Measurements from ENCODE around the gene RIMKLB. TPM values are rescaled to one million over a fixed set of nuclear protein-coding genes. Genes with fewer than 3 reads are reported as not detected.

RIMKLB gene
- polyA plus RNA-seq, 3 donors = 1.0 to 6.6 (median 1.2) TPM

GRCh38 chr12:8698879-8699278 lies 1.1 kb downstream of the RIMKLB start:
- H4K20me1 ChIP-seq (ENCODE audit: insufficient read depth, low read length) = no peaks in the 10 kb centered on the region
- peaks cover 3 to 6% of the 10 kb centered on the region in 2 donors for H3K27me3 ChIP-seq (ENCODE audit: control insufficient read depth in 2 of 2, insufficient read depth in 2 of 2, low read length in 2 of 2)
- no peaks in the 10 kb centered on the region for H3K36me3 ChIP-seq (replicated peaks in 1 of 2; ENCODE audit: control insufficient read depth in 1 of 2, insufficient read depth in 2 of 2, low read length in 2 of 2)
- DNase-seq = no peak
- H3K9me3 Mint-ChIP-seq = peaks cover 0 to 6% (median 0%) of the 10 kb centered on the region in 7 donors
- peaks cover 6% of the 10 kb centered on the region for H3K79me2 ChIP-seq (ENCODE audit: insufficient read depth, low read length)
- peak overlapping the region; percentile 94 to 96 for H3K4me3 Mint-ChIP-seq
- peak overlapping the region; percentile 91 for H2AFZ ChIP-seq (ENCODE audit: insufficient read depth, low read depth, low read length, poor library complexity, severe bottlenecking)
- no peak for TF ChIP-seq CTCF (IDR thresholded peaks at IDR 0.05)
- WGBS (ENCODE audit: insufficient coverage) = no CpG with 5 or more reads among the region's 2 CpGs
- peak overlapping the region; percentile 92 for H3K4me2 ChIP-seq (replicated peaks; ENCODE audit: extremely low read depth, low read length, poor library complexity, severe bottlenecking)
- H3K27ac Mint-ChIP-seq = no peak overlapping the region
- peaks cover 8 to 36% (median 21%) of the 10 kb centered on the region in 3 donors for H3K27me3 Mint-ChIP-seq (ENCODE audit: low read depth in 3 of 3)
- peaks cover 0 to 8% of the 10 kb centered on the region in 2 donors for H3K36me3 Mint-ChIP-seq
- peak overlapping the region; percentile 50 to 86 (median 75) for H3K4me3 ChIP-seq (replicated peaks in 1 of 3; ENCODE audit: low read depth in 2 of 3, low read length in 3 of 3)
- intact Hi-C loops (cut with micrococcal nuclease) = no loop called here
- peaks cover 17 to 20% of the 10 kb centered on the region in 2 donors for H3K4me1 ChIP-seq (ENCODE audit: control insufficient read depth in 1 of 2, insufficient read depth in 2 of 2, low read length in 2 of 2)
- H3K27ac ChIP-seq (ENCODE audit: low read depth in 1 of 2, low read length in 2 of 2) = peak overlapping the region in 1 of 2 donors; percentile 79
- H3K4me1 Mint-ChIP-seq = peaks cover 27% of the 10 kb centered on the region
- peak overlapping the region; percentile 86 for H3K9ac ChIP-seq (ENCODE audit: insufficient read depth, low read length, poor library complexity, severe bottlenecking)
- no peaks in the 10 kb centered on the region for H3K9me3 ChIP-seq (replicated peaks in 1 of 2; ENCODE audit: control insufficient read depth in 1 of 2, insufficient read depth in 1 of 2, low read length in 2 of 2)

GRCh38 chr12:8699714-8700113 lies 1.9 kb downstream of the RIMKLB start:
- DNase-seq = peak in 1 of 3 donors; percentile 16
- no peak overlapping the region for H3K4me3 ChIP-seq (replicated peaks in 1 of 3; ENCODE audit: low read depth in 2 of 3, low read length in 3 of 3)
- H3K27ac ChIP-seq (ENCODE audit: low read depth in 1 of 2, low read length in 2 of 2) = no peak overlapping the region
- intact Hi-C loops (cut with micrococcal nuclease) = no loop called here
- no peaks in the 10 kb centered on the region for H4K20me1 ChIP-seq (ENCODE audit: insufficient read depth, low read length)
- H2AFZ ChIP-seq (ENCODE audit: insufficient read depth, low read depth, low read length, poor library complexity, severe bottlenecking) = peak overlapping the region; percentile 27
- peaks cover 27% of the 10 kb centered on the region for H3K4me1 Mint-ChIP-seq
- peaks cover 0 to 6% (median 0%) of the 10 kb centered on the region in 7 donors for H3K9me3 Mint-ChIP-seq
- WGBS (ENCODE audit: insufficient coverage) = no CpG with 5 or more reads among the region's 4 CpGs
- TF ChIP-seq CTCF (IDR thresholded peaks at IDR 0.05) = no peak
- H3K79me2 ChIP-seq (ENCODE audit: insufficient read depth, low read length) = peaks cover 6% of the 10 kb centered on the region
- H3K9me3 ChIP-seq (replicated peaks in 1 of 2; ENCODE audit: control insufficient read depth in 1 of 2, insufficient read depth in 1 of 2, low read length in 2 of 2) = no peaks in the 10 kb centered on the region
- peak overlapping the region; percentile 14 for H3K4me2 ChIP-seq (replicated peaks; ENCODE audit: extremely low read depth, low read length, poor library complexity, severe bottlenecking)
- H3K27me3 ChIP-seq (ENCODE audit: control insufficient read depth in 2 of 2, insufficient read depth in 2 of 2, low read length in 2 of 2) = peaks cover 3 to 6% of the 10 kb centered on the region in 2 donors
- no peaks in the 10 kb centered on the region for H3K36me3 ChIP-seq (replicated peaks in 1 of 2; ENCODE audit: control insufficient read depth in 1 of 2, insufficient read depth in 2 of 2, low read length in 2 of 2)
- peaks cover 8 to 34% (median 17%) of the 10 kb centered on the region in 3 donors for H3K27me3 Mint-ChIP-seq (ENCODE audit: low read depth in 3 of 3)
- peak overlapping the region; percentile 38 to 56 for H3K4me3 Mint-ChIP-seq
- H3K27ac Mint-ChIP-seq = peak overlapping the region in 3 of 7 donors; percentile 21 to 75 (median 75)
- H3K9ac ChIP-seq (ENCODE audit: insufficient read depth, low read length, poor library complexity, severe bottlenecking) = no peak overlapping the region
- H3K36me3 Mint-ChIP-seq = peaks cover 0 to 8% of the 10 kb centered on the region in 2 donors
- H3K4me1 ChIP-seq (ENCODE audit: control insufficient read depth in 1 of 2, insufficient read depth in 2 of 2, low read length in 2 of 2) = peaks cover 17 to 20% of the 10 kb centered on the region in 2 donors

Measured in CD14-positive monocyte (primary cell).